Activated T-cell treated with anti-CD3 and anti-CD28 coated beads for 4 hours (primary cell): ENCODE data around the gene DUOX1.

Experiments
- DNase-seq: peaks from one replicate; pipeline ENCODE4 v3.0.0-alpha.2; 2020

DUOX1 gene

GRCh38 chr15:45143946-45144345 lies 14.2 kb downstream of the DUOX1 start:
- no peak for DNase-seq

- DNase-seq: no peak
These were observed 15.0 kb downstream of the DUOX1 start for GRCh38 chr15:45144775-45145174.

- no peak for DNase-seq
These were observed 16.6 kb downstream of the DUOX1 start for GRCh38 chr15:45146405-45146804.

- DNase-seq: no peak
These were observed 17.8 kb downstream of the DUOX1 start for GRCh38 chr15:45147606-45148005.

- no peak for DNase-seq
These were observed 18.6 kb downstream of the DUOX1 start for GRCh38 chr15:45148076-45149059.

- DNase-seq: no peak
These were observed 19.3 kb downstream of the DUOX1 start for GRCh38 chr15:45149060-45149459.

GRCh38 chr15:45150481-45150880 lies 20.7 kb downstream of the DUOX1 start:
- no peak for DNase-seq

GRCh38 chr15:45150997-45151396 lies 21.2 kb downstream of the DUOX1 start:
- no peak for DNase-seq

- DNase-seq: no peak
These were observed 22.4 kb downstream of the DUOX1 start for GRCh38 chr15:45151998-45152828.

GRCh38 chr15:45155739-45156138 lies 25.9 kb downstream of the DUOX1 start:
- DNase-seq: no peak

GRCh38 chr15:45156744-45157455 lies 27.1 kb downstream of the DUOX1 start:
- DNase-seq: no peak

GRCh38 chr15:45157974-45158373 lies 28.2 kb downstream of the DUOX1 start:
- DNase-seq: no peak

GRCh38 chr15:45161666-45162065 lies 31.9 kb downstream of the DUOX1 start:
- DNase-seq: no peak

- DNase-seq: peak; percentile 49
These were observed 33.1 kb downstream of the DUOX1 start for GRCh38 chr15:45162771-45163507.

- DNase-seq: no peak
These were observed 33.7 kb downstream of the DUOX1 start for GRCh38 chr15:45163508-45163856.

- no peak for DNase-seq
These were observed 35.1 kb downstream of the DUOX1 start for GRCh38 chr15:45164914-45165313.

- DNase-seq: no peak
These were observed 35.7 kb downstream of the DUOX1 start for GRCh38 chr15:45165536-45165935.

GRCh38 chr15:45166834-45167630 lies 37.2 kb downstream of the DUOX1 start:
- peak; percentile 65 for DNase-seq

GRCh38 chr15:45167631-45168205 lies 37.9 kb downstream of the DUOX1 start:
- no peak for DNase-seq

GRCh38 chr15:45168286-45168685 lies 38.5 kb downstream of the DUOX1 start:
- DNase-seq: no peak
